HG03095 (cell line): ENCODE measurements around the gene FNBP1.
"Not testable (repeated sequence)": the region's sequence is repeated elsewhere in the genome, so short reads cannot be mapped to it uniquely, and the experiment has no call there.

Source experiments
- ATAC-seq: cut with Tn5 transposase; IDR thresholded peaks from one replicate; pipeline ENCODE4 v1.9.1; 2021; ENCODE audit warnings: moderate library complexity; ENCODE audit not compliant: unreplicated experiment

FNBP1 gene

GRCh38 chr9:129995409-129996160 is 47.4 kb downstream of the FNBP1 start:
- no peak for ATAC-seq

GRCh38 chr9:129994882-129995281 is 48.1 kb downstream of the FNBP1 start:
- no peak for ATAC-seq

GRCh38 chr9:129991139-129991538 is 51.9 kb downstream of the FNBP1 start:
- not testable (repeated sequence) for ATAC-seq

- no peak for ATAC-seq
Measured at GRCh38 chr9:129990269-129991010, 52.5 kb downstream of the FNBP1 start.

- no peak for ATAC-seq
Measured at GRCh38 chr9:129989740-129990139, 53.2 kb downstream of the FNBP1 start.

- no peak for ATAC-seq
Measured at GRCh38 chr9:129989362-129989708, 53.7 kb downstream of the FNBP1 start.

GRCh38 chr9:129988607-129989361 is 54.2 kb downstream of the FNBP1 start:
- peak; percentile 49 for ATAC-seq

GRCh38 chr9:129987941-129988340 is 55.0 kb downstream of the FNBP1 start:
- no peak for ATAC-seq

- no peak for ATAC-seq
Measured at GRCh38 chr9:129987047-129987446, 55.9 kb downstream of the FNBP1 start.

- not testable (repeated sequence) for ATAC-seq
Measured at GRCh38 chr9:129984589-129984988, 58.4 kb downstream of the FNBP1 start.

GRCh38 chr9:129983891-129984290 is 59.1 kb downstream of the FNBP1 start:
- no peak for ATAC-seq

- no peak for ATAC-seq
Measured at GRCh38 chr9:129981180-129981907, 61.6 kb downstream of the FNBP1 start.

- not testable (repeated sequence) for ATAC-seq
Measured at GRCh38 chr9:129980224-129980623, 62.8 kb downstream of the FNBP1 start.

- ATAC-seq = no peak
Measured at GRCh38 chr9:129979071-129979745, 63.8 kb downstream of the FNBP1 start.

- ATAC-seq = no peak
Measured at GRCh38 chr9:129972816-129973215, 70.2 kb downstream of the FNBP1 start.

GRCh38 chr9:129968690-129969485 is 74.1 kb downstream of the FNBP1 start:
- ATAC-seq = no peak

- ATAC-seq = no peak
Measured at GRCh38 chr9:129964901-129965734, 77.9 kb downstream of the FNBP1 start.

- ATAC-seq = peak; percentile 81
Measured at GRCh38 chr9:129962889-129963703, 79.9 kb downstream of the FNBP1 start.
